Psoas muscle (tissue), 8 donors: Measurements from ENCODE around the gene PRRX2. TPM values are rescaled to one million over a fixed set of nuclear protein-coding genes. Genes with fewer than 3 reads are reported as not detected.
A peak's percentile ranks its signal among the peaks of the same experiment; 100 is the strongest.

Source experiments
- ATAC-seq, 4 donors: fragments of 200-7000 bp; cut with Tn5 transposase; one replicate each; pipeline ENCODE4 v1.9.1; 2020; ENCODE audit warnings: moderate library complexity in 3 of 4, mild to moderate bottlenecking in 2 of 4
- DNase-seq, 2 donors: peaks; one replicate each; pipeline ENCODE4 v3.0.0-alpha.2; 2020
- H3K27ac ChIP-seq: fragments of 200-600 bp; one replicate; pipeline ENCODE4 v1.8.0; 2022
- H3K27me3 ChIP-seq, 3 donors: fragments of 200-600 bp in 1 of 3; one replicate each; pipeline versions ENCODE4 v1.6.1 to v1.8.0; 2013 to 2022; ENCODE audit warnings: low read length in 2 of 3, mild to moderate bottlenecking in 2 of 3, moderate library complexity in 1 of 3; ENCODE audit not compliant: insufficient read depth in 3 of 3
- H3K36me3 ChIP-seq, 2 donors: fragments of 200-600 bp in 1 of 2; one replicate each; pipeline versions ENCODE4 v1.6.1 to v1.8.0; 2013 to 2022; ENCODE audit warnings: low read depth in 1 of 2, mild to moderate bottlenecking in 1 of 2, moderate library complexity in 1 of 2; ENCODE audit not compliant: insufficient read depth in 1 of 2
- H3K4me1 ChIP-seq: fragments of 200-600 bp; one replicate; pipeline ENCODE4 v1.8.0; 2022
- H3K4me3 ChIP-seq: fragments of 200-600 bp; one replicate; pipeline ENCODE4 v1.8.0; 2022; ENCODE audit warnings: mild to moderate bottlenecking
- H3K9me3 ChIP-seq: fragments of 200-600 bp; one replicate; pipeline ENCODE4 v1.8.0; 2022
- WGBS, 3 donors: extraction: QIAGEN DNeasy Blood & Tissue Kit; methylation state at CpG; one replicate each; pipeline versions ENCODE4 v1.1.6 to v1.1.7; 2013; 5-methylcytosine and 5-hydroxymethylcytosine counted together
- intact Hi-C, 2 donors: fragments of 100-400 bp; cut with DNase I; formaldehyde crosslinking; loops; one replicate each; pipeline versions ENCODE4 v1.11.0 to v1.14.2; 2022
- polyA plus RNA-seq, 3 donors: library from polyadenylated mRNA; stranded (reverse); fragments of 200-250 nt; gene quantifications; one replicate each; pipeline ENCODE4 v1.2.3, GENCODE V29; 2013
- total RNA-seq, 4 donors: library from RNA; stranded (reverse); fragmentation: NEBNext Ultra II Directional in 2 of 4; extraction: Animal tissue kit (Norgen Biotek cat#: 25700) in 2 of 4; gene quantifications; one replicate each; pipeline versions ENCODE4 v1.2.1 to v1.2.4, GENCODE V29; 2021 to 2023
- TF ChIP-seq, protein P1 (sequence below): fragments of 200-600 bp; IDR thresholded peaks from one replicate; pipeline ENCODE4 v1.8.0; 2022; ENCODE audit warnings: antibody characterized with exemption
- donor health status: healthy with polysubstance abuse.
- donor health status: DM: no; HTN: no; CAD: no; lungs with moderate emphysema.
- donor health status: Bipolar disorder and iron deficiency.
- donor health status: healthy.
- donor health status: DM: yes; HTN: yes; CAD: no.
- donor health status: DM: no; HTN: no; CAD: no.
- donor health status: DM: no; HTN: no; CAD: no.
- donor health status: DM: yes; HTN: yes; CAD: no.

PRRX2 gene
- total and polyA plus RNA-seq, 7 donors: 0.03 to 1.1 (median 0.49) TPM

- no peaks in the 10 kb centered on the region for H3K4me1 ChIP-seq
- peak overlapping the region; percentile 46 for H3K27ac ChIP-seq
- ATAC-seq: peak; percentile 88 to 98 (median 95)
- peak; percentile 85 to 90 for DNase-seq
- TF ChIP-seq, protein P1, sequence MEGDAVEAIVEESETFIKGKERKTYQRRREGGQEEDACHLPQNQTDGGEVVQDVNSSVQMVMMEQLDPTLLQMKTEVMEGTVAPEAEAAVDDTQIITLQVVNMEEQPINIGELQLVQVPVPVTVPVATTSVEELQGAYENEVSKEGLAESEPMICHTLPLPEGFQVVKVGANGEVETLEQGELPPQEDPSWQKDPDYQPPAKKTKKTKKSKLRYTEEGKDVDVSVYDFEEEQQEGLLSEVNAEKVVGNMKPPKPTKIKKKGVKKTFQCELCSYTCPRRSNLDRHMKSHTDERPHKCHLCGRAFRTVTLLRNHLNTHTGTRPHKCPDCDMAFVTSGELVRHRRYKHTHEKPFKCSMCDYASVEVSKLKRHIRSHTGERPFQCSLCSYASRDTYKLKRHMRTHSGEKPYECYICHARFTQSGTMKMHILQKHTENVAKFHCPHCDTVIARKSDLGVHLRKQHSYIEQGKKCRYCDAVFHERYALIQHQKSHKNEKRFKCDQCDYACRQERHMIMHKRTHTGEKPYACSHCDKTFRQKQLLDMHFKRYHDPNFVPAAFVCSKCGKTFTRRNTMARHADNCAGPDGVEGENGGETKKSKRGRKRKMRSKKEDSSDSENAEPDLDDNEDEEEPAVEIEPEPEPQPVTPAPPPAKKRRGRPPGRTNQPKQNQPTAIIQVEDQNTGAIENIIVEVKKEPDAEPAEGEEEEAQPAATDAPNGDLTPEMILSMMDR: peak; percentile 95
- intact Hi-C loops: loop anchor here (2.0 to 5.0 kb wide), 2 partner anchors 45 to 95 kb away; partner anchors contain the start of gene ASB6 (in 1 of the 2)
- H3K9me3 ChIP-seq: no peaks in the 10 kb centered on the region
- H3K4me3 ChIP-seq: peak overlapping the region; percentile 79
- H3K36me3 ChIP-seq: no peaks in the 10 kb centered on the region
- H3K27me3 ChIP-seq: peaks cover 0 to 14% (median 0%) of the 10 kb centered on the region in 3 donors
- WGBS, 3 donors: 3 to 5% (median 3%) methylated on average over 48 of the region's 48 CpGs
Observed at GRCh38 chr9:129737479-129738274, 72.2 kb downstream of the PRRX2 start.

- DNase-seq: no peak
- intact Hi-C loops: loop anchor here (2.0 to 5.0 kb wide), 2 partner anchors 43 to 97 kb away; partner anchors contain the start of gene ASB6 (in 1 of the 2)
Observed at GRCh38 chr9:129739432-129739831, 74.0 kb downstream of the PRRX2 start.

DNA sequence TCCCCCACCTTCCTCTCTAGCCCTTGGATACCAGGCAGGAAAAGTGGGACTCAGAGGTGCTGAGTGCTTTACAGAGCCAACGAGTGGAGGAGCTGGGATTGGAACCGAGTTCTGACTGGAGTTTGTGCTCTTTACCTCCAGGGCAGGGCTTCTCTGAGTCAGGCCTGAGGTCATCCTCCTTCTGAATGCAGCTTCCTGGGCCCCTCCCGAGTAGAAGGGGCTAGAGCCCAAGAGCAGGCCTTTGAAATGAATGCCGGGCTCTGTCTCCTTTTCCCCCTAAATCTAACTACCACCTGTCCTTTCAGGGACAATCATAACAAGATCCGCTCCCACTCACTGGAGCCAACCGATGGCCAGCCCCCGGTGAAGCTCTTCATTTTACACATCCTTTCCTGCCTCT lies 74.7 kb downstream of the PRRX2 start:
- no peaks in the 10 kb centered on the region for H3K9me3 ChIP-seq
- intact Hi-C loops: no loop called here
- TF ChIP-seq, protein P1: no peak
- DNase-seq (no peak), ATAC-seq (no peak)
- peaks cover 0 to 11% (median 0%) of the 10 kb centered on the region in 3 donors for H3K27me3 ChIP-seq
- H3K36me3 ChIP-seq: no peaks in the 10 kb centered on the region
- H3K27ac ChIP-seq: no peak overlapping the region
- WGBS, 3 donors: 65 to 73% (median 71%) methylated on average over 7 of the region's 7 CpGs
- no peaks in the 10 kb centered on the region for H3K4me1 ChIP-seq
- H3K4me3 ChIP-seq: no peak overlapping the region

More at GRCh38 chr9:129739432-129739831, 74.0 kb downstream of the PRRX2 start:
- H3K4me1 ChIP-seq: no peaks in the 10 kb centered on the region
- WGBS, 3 donors: 91 to 93% (median 92%) methylated on average over 16 of the region's 16 CpGs
- TF ChIP-seq, protein P1: no peak
- H3K27ac ChIP-seq: no peak overlapping the region
- ATAC-seq: no peak
- H3K9me3 ChIP-seq: no peaks in the 10 kb centered on the region
- no peaks in the 10 kb centered on the region for H3K36me3 ChIP-seq
- H3K27me3 ChIP-seq: peaks cover 0 to 13% (median 0%) of the 10 kb centered on the region in 3 donors
- no peak overlapping the region for H3K4me3 ChIP-seq

DNA sequence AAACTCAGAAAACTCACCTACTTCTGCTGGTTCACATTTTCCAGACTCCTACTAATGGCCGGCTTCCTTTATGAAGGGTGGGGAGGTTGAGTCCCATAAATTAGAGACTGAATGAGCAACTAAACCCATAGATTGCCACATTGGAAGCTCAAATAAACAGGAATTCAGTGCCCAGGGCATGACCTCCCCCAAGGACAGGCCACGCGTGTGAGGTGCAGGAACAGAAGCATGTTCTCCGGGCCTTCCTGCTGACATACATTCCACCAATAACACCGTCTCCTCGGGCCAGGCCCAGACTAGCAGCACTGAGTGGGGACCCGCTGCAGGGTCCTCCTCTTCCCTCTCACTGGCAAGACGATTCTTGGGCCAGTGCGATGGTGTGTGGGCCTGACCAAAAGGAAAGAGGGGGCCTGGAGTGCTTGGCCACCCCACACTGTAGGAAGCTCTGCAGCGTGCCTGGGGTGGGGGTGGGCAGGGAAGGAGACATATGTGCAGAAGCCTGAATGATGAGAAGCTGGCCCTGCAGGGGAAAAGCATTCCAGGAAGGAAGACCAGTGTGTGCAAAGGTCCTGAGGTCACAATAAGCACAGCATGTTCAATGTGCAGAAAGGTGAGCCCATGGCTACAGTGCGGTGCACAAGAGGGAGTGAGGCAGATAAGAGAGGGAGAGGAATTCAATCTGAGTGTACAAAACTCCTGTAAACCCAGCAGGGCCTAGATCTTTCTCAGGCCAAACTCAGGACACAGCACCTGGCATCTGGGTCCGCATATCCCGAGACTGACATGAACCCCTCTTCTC lies 75.4 kb downstream of the PRRX2 start:
- Histone ChIP-seq H3K9me3 (no peaks in the 10 kb centered on the region), H3K27ac (no peak overlapping the region), H3K4me3 (no peak overlapping the region), H3K27me3 (peaks cover 0 to 9% (median 0%) of the 10 kb centered on the region in 3 donors), H3K36me3 (no peaks in the 10 kb centered on the region), H3K4me1 (no peaks in the 10 kb centered on the region)
- DNase-seq: no peak
- intact Hi-C loops: no loop called here
- TF ChIP-seq, protein P1: no peak
- ATAC-seq: no peak
- WGBS, 3 donors: 91 to 95% (median 91%) methylated on average over 12 to 13 of the region's 13 CpGs
